RWPE1 (cell line): ENCODE results near the gene HOXB7.

ENCODE experiments used
- CTCF ChIA-PET: fragments of 350-600 bp; sonication (Branson Sonifier 250); formaldehyde crosslinking; extraction: SDS; loops from one replicate; lab custom pipeline; 2021; lab: Yijun Ruan, JAX
- POLR2A ChIA-PET: fragments of 400-600 bp; formaldehyde crosslinking; extraction: SDS; loops from one replicate; lab custom pipeline; 2020; ENCODE audit warnings: antibody characterized with exemption; ENCODE audit not compliant: low non-redundant PET; lab: Yijun Ruan, JAX
- DNase-seq: peaks from one replicate; pipeline ENCODE4 v3.0.0; 2012; ENCODE audit warnings: low spot score
- H3K27ac ChIP-seq: fragments of 450-650 bp; 2 replicates; pipeline ENCODE4 v1.5.1; 2017
- TF ChIP-seq, protein P1 (sequence below): fragments of 450-650 bp; conservative IDR thresholded peaks from 2 replicates; pipeline ENCODE4 v1.5.1; 2017; ENCODE audit warnings: low read depth, mild to moderate bottlenecking

The HOXB7 gene

DNA sequence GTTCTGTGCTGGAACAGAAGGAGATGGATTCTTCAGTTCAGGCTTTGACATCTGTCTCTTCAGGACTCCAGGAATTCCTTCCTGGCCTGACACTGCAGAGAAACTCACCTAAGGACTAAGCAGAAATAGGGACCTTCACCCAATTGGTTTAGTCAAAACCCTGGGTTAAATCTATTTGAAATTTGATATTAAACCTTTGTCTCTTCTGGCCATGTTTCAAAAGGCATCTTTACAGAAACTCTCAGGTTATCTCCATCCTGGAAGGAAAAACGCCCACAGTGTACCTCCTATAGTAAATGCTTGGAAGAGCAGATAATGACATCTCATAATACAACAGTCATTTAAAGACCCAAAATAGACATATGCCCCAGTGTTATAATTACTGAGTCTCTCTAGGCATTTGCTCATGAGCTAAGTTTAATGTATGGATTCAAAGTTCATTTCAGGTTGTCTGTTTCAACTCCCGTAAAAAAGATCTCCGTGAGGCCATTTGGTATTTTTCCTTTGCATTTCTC lies 27.1 kb downstream of the HOXB7 start:
- H3K27ac ChIP-seq = no peak overlapping the region
- DNase-seq = no peak
- TF ChIP-seq, protein P1, sequence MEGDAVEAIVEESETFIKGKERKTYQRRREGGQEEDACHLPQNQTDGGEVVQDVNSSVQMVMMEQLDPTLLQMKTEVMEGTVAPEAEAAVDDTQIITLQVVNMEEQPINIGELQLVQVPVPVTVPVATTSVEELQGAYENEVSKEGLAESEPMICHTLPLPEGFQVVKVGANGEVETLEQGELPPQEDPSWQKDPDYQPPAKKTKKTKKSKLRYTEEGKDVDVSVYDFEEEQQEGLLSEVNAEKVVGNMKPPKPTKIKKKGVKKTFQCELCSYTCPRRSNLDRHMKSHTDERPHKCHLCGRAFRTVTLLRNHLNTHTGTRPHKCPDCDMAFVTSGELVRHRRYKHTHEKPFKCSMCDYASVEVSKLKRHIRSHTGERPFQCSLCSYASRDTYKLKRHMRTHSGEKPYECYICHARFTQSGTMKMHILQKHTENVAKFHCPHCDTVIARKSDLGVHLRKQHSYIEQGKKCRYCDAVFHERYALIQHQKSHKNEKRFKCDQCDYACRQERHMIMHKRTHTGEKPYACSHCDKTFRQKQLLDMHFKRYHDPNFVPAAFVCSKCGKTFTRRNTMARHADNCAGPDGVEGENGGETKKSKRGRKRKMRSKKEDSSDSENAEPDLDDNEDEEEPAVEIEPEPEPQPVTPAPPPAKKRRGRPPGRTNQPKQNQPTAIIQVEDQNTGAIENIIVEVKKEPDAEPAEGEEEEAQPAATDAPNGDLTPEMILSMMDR = no peak
- CTCF ChIA-PET = interaction anchor here (1.0 kb wide), 1 partner anchor 248 kb away, joined by 3 read pairs; no protein-coding TSS in a partner anchor
- POLR2A ChIA-PET = no interaction called here

DNA sequence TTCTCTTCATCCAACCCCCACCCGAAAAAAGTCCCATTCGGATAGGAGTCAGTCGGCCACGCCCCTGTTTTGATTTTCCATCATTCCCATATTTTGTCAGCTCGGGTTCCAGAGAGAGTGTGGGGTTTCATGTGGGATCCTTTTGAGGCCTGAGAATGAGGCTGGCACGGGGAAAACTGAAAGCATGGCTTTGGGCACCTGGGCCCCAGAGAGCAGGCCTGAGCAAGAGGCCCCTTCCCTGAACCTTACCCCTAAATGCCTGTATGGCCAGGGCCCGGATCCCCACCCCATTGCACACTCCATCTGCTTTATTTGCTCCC lies 28.1 kb downstream of the HOXB7 start:
- DNase-seq = no peak
- no peak overlapping the region for H3K27ac ChIP-seq
- ChIA-PET CTCF (interaction anchor here (0.6 to 1.0 kb wide), 3 partner anchors 14 to 247 kb away, joined by 3 to 9 read pairs (median 4); no protein-coding TSS in a partner anchor), POLR2A (no interaction called here)
- TF ChIP-seq, protein P1 = no peak

DNA sequence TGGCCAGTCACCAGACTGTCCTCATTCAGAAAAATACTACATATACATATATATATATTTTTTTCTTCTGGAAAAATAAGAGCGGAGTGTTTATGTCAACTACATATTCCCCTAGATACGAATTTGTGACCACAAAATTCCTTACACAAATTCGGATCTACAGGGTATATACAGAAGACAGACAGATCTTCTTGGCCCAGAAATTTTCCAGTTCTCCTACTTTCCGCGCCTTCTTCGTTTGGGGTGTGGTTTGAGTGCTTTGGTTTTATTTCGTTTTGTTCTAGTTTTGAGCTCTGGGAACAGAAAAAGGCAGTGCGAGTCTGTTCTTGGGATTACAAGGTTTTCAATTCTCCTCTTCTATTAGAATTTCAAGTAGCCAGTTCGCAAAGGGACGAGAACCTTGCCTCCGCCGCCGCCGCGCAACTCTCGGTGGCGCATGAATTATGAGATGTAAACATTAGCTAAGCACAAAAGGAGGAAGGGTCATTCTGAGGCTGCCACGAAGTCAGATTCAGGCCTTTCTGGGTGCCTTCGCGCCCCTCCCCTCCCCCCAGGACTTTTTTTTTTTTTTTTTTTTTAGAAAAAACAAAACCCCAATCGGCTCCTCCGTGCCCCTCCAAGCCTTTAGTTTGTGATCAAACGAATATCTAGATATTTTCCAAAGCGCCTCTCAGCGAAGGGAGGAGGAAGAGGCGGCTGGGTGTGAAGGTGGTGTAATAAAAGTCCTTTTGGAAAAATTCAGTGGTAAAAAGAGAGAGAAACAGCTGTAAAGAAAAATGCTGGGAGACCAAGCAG lies 30.9 kb downstream of the HOXB7 start:
- ChIA-PET CTCF (no interaction called here), POLR2A (no interaction called here)
- no peak for DNase-seq

DNA sequence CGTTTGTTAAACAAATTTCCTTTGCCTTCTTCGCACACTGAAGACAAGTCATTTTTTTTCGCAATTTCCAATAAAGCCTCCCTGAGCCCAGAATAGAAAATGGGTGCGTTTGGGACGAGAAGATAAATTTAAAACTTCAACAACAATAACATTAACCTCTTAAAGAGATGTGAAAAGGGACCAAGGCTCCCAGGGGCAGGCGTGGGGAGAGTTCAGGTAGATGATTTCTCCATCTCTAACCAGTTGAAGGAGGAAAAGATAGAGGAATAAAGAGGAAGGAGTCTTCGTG lies 31.4 kb downstream of the HOXB7 start:
- CTCF ChIA-PET = interaction anchor here (0.6 kb wide), 1 partner anchor 7 kb away, joined by 7 read pairs; no protein-coding TSS in a partner anchor
- POLR2A ChIA-PET = no interaction called here
- TF ChIP-seq, protein P1 = no peak
- no peak overlapping the region for H3K27ac ChIP-seq
- DNase-seq = no peak

More for the DNA sequence above, 30.9 kb downstream of the HOXB7 start:
- H3K27ac ChIP-seq = no peak overlapping the region
- TF ChIP-seq, protein P1 = no peak

DNA sequence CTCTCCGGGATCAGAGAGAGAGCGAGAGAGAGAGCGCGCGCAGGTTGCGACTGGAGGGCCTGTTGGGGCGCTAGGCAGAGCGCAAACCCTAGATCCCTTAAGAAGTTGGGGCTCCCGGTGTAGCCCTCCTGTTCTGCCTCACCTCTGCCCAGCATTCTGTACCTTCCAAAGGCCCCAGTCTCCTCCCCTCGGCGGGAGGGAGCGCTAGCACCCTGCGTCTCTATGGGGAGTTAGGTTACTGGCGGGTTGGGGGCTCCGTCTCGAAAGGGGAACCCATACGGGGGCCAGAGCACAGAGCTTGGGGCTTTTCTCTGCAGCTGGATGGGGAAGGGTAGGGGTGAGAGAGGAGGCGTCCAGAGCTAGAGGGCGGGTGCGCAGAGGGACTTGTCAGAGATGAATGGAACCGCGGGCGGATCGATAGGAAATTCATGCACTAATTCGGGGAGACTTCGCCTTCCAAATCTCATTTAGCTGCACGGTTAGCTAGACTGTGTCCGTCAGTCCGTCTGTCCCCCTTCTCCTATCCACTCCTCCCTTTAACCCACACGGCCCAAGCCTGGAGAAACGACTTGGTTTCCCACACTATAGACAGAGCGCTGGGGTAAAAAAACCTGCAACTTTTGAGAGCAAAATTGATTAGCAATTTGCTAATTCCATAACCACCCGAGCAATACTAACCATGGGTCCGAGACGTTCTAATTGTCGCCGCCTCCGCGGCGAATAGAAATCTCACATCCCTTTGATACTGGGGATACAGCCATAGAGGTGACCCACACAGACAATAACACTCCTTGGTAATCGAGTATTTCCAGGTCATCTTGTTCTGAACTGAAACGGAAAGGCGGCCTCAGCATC lies 32.0 kb downstream of the HOXB7 start:
- DNase-seq = no peak
- POLR2A ChIA-PET = no interaction called here
- CTCF ChIA-PET = interaction anchor here (0.6 kb wide), 1 partner anchor 8 kb away, joined by 7 read pairs; no protein-coding TSS in a partner anchor

More for the DNA sequence above, 32.0 kb downstream of the HOXB7 start:
- TF ChIP-seq, protein P1 = no peak
- peak overlapping the region; percentile 74 for H3K27ac ChIP-seq
